Medulla oblongata (tissue), 1 donor: ENCODE results near the gene SYT13.
A peak's percentile ranks its signal among the peaks of the same experiment; 100 is the strongest.

Source experiments
- DNase-seq: peaks from one replicate; pipeline ENCODE4 v3.0.0-alpha.2; 2015; ENCODE audit errors: extremely low spot score

The SYT13 gene

GRCh38 chr11:45313171-45313865, 27.2 kb upstream of the SYT13 start:
- DNase-seq, result no peak

GRCh38 chr11:45305874-45306623, 19.9 kb upstream of the SYT13 start:
- no peak for DNase-seq

DNA sequence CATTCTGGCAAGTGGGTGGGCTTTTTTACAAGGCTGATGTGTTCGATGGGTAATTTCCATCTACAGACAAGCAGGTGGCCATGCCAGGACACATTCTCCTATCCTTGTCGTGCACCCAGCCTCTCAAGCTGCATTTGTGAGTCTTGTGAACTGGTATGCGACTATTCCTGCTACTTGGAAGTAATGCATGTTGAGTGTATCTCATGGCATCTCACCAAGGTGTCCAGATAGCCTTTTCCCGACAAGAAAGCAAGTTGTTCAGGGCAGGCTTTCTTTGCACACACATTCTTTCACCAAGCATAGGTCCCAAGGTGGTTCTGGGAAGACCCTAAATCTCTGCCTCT, 18.8 kb upstream of the SYT13 start:
- DNase-seq, result no peak

DNA sequence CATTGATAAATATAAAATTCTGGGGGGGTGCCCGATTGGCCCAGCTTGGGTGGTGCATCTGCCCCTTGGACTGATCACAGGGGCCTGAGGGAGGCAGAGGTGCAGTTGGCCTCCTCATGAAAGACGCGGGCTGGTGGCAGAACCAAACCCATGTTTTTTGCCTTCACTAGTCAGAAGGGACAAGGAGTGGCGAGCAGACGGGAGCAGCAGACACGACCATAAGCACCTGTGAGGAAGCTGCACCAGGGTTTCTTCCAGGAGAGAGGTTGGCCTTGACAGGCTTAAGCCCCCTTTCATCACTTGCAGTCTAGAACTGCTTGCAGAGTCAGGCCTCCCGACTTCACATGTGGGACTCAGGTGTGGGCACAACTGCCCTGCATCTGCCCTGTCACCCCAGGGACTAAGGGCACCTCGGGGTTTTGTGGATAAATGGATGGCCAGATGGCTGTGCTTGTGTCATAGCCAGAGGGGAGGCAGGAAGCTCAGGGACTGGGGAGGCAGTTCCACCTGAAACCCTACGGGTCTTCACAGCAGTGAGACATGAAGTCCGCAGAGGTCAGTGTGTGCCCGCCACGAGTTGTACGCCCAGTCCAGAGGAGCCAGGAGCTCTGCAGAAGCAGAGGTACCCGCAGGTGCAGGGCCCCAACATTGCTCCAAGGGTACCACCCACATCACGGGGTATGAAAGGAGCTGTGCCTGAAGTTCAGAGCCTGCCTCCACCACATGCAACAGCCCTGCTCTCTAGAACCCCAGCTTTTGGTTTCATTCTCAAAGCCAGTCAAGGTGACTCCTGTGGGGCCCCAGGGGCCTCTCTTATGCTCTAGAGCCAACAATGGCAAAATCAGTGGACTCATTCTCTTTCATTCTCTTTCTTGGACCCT, 18.2 kb upstream of the SYT13 start:
- DNase-seq, result no peak

GRCh38 chr11:45303316-45303715, 17.2 kb upstream of the SYT13 start:
- DNase-seq, result no peak

GRCh38 chr11:45301537-45302246, 15.6 kb upstream of the SYT13 start:
- no peak for DNase-seq

- DNase-seq, result no peak
Observed at GRCh38 chr11:45300715-45301114, 14.6 kb upstream of the SYT13 start.

- DNase-seq, result no peak
Observed at GRCh38 chr11:45298718-45299117, 12.6 kb upstream of the SYT13 start.

- DNase-seq, result no peak
Observed at GRCh38 chr11:45296075-45296474, 9.9 kb upstream of the SYT13 start.

DNA sequence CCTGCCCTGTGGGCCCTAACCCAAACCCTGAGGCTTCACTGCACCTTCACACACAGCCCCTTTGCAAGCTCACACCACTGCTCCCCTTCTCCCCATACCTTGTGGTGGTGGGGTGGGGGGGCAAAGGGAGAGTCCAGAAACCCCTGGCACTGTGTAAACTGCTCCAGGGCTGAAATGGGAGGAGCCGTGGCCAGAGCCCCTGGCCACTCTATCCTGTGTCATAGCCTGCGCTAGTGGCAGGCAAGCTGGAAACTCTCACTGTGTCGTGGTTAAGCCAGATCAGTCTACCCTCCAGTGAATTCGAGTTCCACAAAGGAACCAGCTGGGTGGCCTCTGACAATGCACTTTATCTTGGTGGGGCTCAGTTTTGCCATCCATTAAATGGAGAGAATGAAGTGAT, 8.4 kb upstream of the SYT13 start:
- DNase-seq, result no peak

GRCh38 chr11:45293566-45294192, 7.5 kb upstream of the SYT13 start:
- peak; percentile 87 for DNase-seq

GRCh38 chr11:45290586-45290985, 4.4 kb upstream of the SYT13 start:
- no peak for DNase-seq

GRCh38 chr11:45289369-45289768, 3.2 kb upstream of the SYT13 start:
- no peak for DNase-seq

DNA sequence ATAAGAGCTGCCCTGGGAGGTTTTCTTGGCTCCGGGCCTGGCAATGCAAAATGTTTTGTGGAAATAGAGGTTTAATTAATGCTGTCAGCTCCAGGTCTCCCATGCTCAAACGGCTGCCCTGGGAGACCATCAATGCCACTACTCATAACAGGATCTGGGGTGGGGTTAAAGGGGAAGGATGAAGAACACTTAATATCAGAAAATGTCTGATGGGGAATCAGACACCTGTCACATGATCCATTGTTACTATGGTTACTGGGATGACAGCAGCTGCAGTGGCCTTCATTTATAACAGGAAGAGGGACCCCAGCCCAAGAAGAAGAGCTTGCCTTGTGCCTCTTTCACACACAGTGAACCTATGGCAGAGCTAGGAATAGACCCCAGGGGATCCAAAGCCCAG, 2.2 kb upstream of the SYT13 start:
- no peak for DNase-seq

DNA sequence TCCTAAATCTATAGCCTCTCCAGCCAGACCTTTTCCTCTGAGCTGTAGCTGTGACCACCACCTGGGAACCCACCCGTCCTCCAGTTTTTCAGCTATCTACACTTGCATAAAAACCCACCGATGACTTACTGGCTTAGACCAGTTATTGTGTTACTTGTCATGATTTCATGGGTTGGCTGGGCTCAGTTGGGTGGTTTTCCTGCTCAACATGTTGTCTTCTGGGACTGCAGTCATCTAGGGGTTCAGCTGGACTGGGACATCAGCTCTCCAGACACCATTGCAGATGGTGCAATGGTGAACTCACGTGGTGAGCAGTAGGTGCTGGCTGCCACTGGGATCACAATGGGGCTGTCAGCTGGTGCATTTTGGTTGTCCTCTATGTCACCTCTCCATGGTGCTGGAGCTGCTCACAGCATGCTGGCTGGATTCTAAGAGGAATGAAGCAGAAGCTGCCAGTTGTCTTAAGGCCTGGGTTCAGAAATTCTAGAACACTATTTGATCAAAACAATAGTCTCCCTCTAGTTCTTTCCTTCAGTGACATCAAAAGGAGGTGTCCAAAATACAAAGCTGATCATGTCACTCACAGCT, 1.3 kb upstream of the SYT13 start:
- DNase-seq, result no peak

- no peak for DNase-seq
Observed at GRCh38 chr11:45285250-45285828, 802 bp downstream of the SYT13 start.

GRCh38 chr11:45282081-45282480, 4.1 kb downstream of the SYT13 start:
- no peak for DNase-seq

DNA sequence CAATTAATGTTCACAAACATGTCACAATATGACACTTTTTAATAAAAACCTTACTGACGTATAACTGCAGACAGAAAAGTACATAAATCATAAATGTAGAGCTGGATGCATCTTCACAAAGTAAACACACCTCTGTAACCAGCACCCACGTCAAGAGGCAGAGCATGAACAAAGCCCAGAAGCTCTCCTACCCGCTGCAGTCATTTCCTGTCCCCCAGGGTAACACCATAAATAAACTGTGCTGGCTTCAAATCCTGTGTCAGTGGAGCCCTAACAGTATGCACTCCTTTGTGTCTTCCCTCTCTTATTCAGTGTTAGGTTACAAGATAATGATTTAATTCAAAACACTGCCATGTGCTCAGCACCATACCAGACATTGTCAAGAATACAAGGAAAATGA, 5.7 kb downstream of the SYT13 start:
- DNase-seq, result no peak

DNA sequence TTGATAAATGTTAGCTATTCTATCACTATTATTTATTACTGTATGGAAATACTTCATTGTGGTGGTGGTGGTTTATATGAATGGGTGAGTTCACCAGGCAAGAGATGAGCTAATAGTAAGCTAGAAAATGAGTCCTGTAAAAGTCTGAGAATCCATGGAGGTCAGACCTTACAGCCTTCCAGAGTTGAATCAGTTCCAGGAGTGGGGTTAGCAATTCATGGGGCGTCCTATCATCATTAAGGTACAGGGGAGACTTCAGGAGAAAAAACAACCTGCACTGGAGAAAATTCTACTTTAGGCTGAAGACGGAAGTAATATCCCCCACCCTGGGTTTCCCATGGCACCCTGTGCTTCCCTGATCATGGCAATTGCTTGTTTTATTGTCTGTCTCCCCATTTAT, 6.5 kb downstream of the SYT13 start:
- DNase-seq, result no peak

GRCh38 chr11:45278714-45279113, 7.4 kb downstream of the SYT13 start:
- DNase-seq, result no peak

GRCh38 chr11:45275828-45276227, 10.3 kb downstream of the SYT13 start:
- no peak for DNase-seq
